ENCODE measurements around the gene PNPLA3. TPM values are rescaled to one million over a fixed set of nuclear protein-coding genes. Genes with fewer than 3 reads are reported as not detected.
A peak's percentile ranks its signal among the peaks of the same experiment; 100 is the strongest.

The PNPLA3 gene
- total RNA-seq, 1 experiment from 2014 or later: 6.7 TPM

GRCh38 chr22:43991316-43992020, 67.9 kb downstream of the PNPLA3 start:
- Histone ChIP-seq H3K36me3 (peaks cover 71% of the 10 kb centered on the region), H3K4me3 (no peak overlapping the region), H3K9me3 (no peaks in the 10 kb centered on the region), H3K27me3 (no peaks in the 10 kb centered on the region)
- no peak for DNase-seq

GRCh38 chr22:43992331-43992821, 68.8 kb downstream of the PNPLA3 start:
- peaks cover 77% of the 10 kb centered on the region for H3K36me3 ChIP-seq
- DNase-seq: peak; percentile 97
- no peak overlapping the region for H3K4me3 ChIP-seq
- no peaks in the 10 kb centered on the region for H3K27me3 ChIP-seq
- no peaks in the 10 kb centered on the region for H3K9me3 ChIP-seq

- H3K36me3 ChIP-seq: peaks cover 85% of the 10 kb centered on the region
- DNase-seq: peak; percentile 46
- H3K4me3 ChIP-seq: no peak overlapping the region
- no peaks in the 10 kb centered on the region for H3K27me3 ChIP-seq
- no peaks in the 10 kb centered on the region for H3K9me3 ChIP-seq
These were observed 69.6 kb downstream of the PNPLA3 start for GRCh38 chr22:43993072-43993760.

- no peak overlapping the region for H3K4me3 ChIP-seq
- H3K36me3 ChIP-seq: peaks cover 86% of the 10 kb centered on the region
- H3K9me3 ChIP-seq: no peaks in the 10 kb centered on the region
- no peak for DNase-seq
- H3K27me3 ChIP-seq: no peaks in the 10 kb centered on the region
These were observed 70.4 kb downstream of the PNPLA3 start for GRCh38 chr22:43994006-43994405.

GRCh38 chr22:43994416-43994815, 70.8 kb downstream of the PNPLA3 start:
- no peaks in the 10 kb centered on the region for H3K27me3 ChIP-seq
- DNase-seq: no peak
- no peak overlapping the region for H3K4me3 ChIP-seq
- H3K9me3 ChIP-seq: no peaks in the 10 kb centered on the region
- H3K36me3 ChIP-seq: peaks cover 88% of the 10 kb centered on the region

GRCh38 chr22:43995057-43995685, 71.6 kb downstream of the PNPLA3 start:
- no peak for DNase-seq
- H3K27me3 ChIP-seq: no peaks in the 10 kb centered on the region
- H3K36me3 ChIP-seq: peaks cover 82% of the 10 kb centered on the region
- no peaks in the 10 kb centered on the region for H3K9me3 ChIP-seq
- H3K4me3 ChIP-seq: no peak overlapping the region

- DNase-seq: no peak
- no peak overlapping the region for H3K4me3 ChIP-seq
- no peaks in the 10 kb centered on the region for H3K27me3 ChIP-seq
- no peaks in the 10 kb centered on the region for H3K9me3 ChIP-seq
- H3K36me3 ChIP-seq: peaks cover 82% of the 10 kb centered on the region
These were observed 72.2 kb downstream of the PNPLA3 start for GRCh38 chr22:43995798-43996169.

- DNase-seq: no peak
- Histone ChIP-seq H3K27me3 (no peaks in the 10 kb centered on the region), H3K36me3 (peaks cover 77% of the 10 kb centered on the region), H3K9me3 (no peaks in the 10 kb centered on the region), H3K4me3 (no peak overlapping the region)
These were observed 72.8 kb downstream of the PNPLA3 start for GRCh38 chr22:43996170-43996980.

GRCh38 chr22:43996981-43997265, 73.3 kb downstream of the PNPLA3 start:
- peaks cover 72% of the 10 kb centered on the region for H3K36me3 ChIP-seq
- no peaks in the 10 kb centered on the region for H3K27me3 ChIP-seq
- no peaks in the 10 kb centered on the region for H3K9me3 ChIP-seq
- DNase-seq: no peak
- H3K4me3 ChIP-seq: no peak overlapping the region

Other genes starting within 250 kb of the PNPLA3 start
- gene EFCAB6, start 111.5 kb upstream of the PNPLA3 start, total RNA-seq (2014; rRNA removed; shearing (Covaris generic); ENCODE audit: low replicate concordance): 0.37 and 2.9 TPM in 2 replicates
- gene SULT4A1, start 61.3 kb upstream of the PNPLA3 start, total RNA-seq (2014; rRNA removed; shearing (Covaris generic); ENCODE audit: low replicate concordance): not detected in 2 replicates
- gene PNPLA5, start 31.8 kb upstream of the PNPLA3 start, total RNA-seq (2014; rRNA removed; shearing (Covaris generic); ENCODE audit: low replicate concordance): not detected in 2 replicates
- gene SAMM50, start 31.6 kb downstream of the PNPLA3 start, total RNA-seq (2014; rRNA removed; shearing (Covaris generic); ENCODE audit: low replicate concordance): 65.1 and 90.4 TPM in 2 replicates
- gene PARVB, start 100.5 kb downstream of the PNPLA3 start, total RNA-seq (2014; rRNA removed; shearing (Covaris generic); ENCODE audit: low replicate concordance): 31.0 and 88.1 TPM in 2 replicates